ENCODE results near the gene SF3B3. TPM values are rescaled to one million over a fixed set of nuclear protein-coding genes. Genes with fewer than 3 reads are reported as not detected.

Gene SF3B3
- total and polyA plus RNA-seq, 10 of the 15 experiments (the other 5 are each of a cell fraction or from before 2014, with no cell fraction given), result 134 to 453 (median 215) TPM

DNA sequence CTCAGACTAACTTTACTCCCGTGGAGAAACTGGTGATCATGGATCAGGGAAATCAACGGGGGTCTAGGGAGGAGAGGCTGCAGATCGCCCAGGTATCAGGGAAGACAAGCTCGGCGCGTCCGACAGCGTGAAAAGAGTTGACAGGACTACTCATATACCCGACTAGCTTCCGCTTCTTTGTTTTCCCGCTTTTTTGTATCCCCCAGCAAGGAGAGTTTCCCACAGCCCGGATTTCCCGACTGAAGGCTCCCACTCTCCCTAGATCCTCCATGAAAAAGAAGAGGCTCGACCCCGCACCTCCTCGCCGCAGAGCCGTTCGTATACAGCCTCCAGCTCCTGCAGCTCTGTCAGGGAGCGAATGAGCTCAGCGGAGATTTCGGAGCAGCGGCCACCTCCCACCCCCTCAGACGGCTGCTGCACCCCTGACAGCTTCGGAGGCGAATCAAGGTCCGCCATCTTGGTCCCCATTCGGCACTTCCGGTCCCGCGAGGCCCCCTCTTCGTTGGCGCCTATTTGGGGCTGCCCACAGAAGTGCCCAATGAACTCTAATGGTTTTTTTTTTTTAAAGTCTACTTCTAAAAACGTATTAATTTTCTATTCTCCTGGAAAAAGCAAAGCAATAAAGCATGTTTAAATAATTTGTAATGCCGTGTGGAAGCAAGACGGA, 407 bp upstream of the SF3B3 start, which contains the start of gene COG4 (continued):
- TF ChIP-seq, protein P1, sequence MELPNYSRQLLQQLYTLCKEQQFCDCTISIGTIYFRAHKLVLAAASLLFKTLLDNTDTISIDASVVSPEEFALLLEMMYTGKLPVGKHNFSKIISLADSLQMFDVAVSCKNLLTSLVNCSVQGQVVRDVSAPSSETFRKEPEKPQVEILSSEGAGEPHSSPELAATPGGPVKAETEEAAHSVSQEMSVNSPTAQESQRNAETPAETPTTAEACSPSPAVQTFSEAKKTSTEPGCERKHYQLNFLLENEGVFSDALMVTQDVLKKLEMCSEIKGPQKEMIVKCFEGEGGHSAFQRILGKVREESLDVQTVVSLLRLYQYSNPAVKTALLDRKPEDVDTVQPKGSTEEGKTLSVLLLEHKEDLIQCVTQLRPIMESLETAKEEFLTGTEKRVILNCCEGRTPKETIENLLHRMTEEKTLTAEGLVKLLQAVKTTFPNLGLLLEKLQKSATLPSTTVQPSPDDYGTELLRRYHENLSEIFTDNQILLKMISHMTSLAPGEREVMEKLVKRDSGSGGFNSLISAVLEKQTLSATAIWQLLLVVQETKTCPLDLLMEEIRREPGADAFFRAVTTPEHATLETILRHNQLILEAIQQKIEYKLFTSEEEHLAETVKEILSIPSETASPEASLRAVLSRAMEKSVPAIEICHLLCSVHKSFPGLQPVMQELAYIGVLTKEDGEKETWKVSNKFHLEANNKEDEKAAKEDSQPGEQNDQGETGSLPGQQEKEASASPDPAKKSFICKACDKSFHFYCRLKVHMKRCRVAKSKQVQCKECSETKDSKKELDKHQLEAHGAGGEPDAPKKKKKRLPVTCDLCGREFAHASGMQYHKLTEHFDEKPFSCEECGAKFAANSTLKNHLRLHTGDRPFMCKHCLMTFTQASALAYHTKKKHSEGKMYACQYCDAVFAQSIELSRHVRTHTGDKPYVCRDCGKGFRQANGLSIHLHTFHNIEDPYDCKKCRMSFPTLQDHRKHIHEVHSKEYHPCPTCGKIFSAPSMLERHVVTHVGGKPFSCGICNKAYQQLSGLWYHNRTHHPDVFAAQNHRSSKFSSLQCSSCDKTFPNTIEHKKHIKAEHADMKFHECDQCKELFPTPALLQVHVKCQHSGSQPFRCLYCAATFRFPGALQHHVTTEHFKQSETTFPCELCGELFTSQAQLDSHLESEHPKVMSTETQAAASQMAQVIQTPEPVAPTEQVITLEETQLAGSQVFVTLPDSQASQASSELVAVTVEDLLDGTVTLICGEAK (IDR thresholded peaks at IDR 0.05; ENCODE audit: borderline replicate concordance), result peak; percentile 80; the same call in 1 of the 2 replicates
- TF ChIP-seq ZSCAN29 (IDR thresholded peaks at IDR 0.05) (no peak), PML (IDR thresholded peaks at IDR 0.05; ENCODE audit: low read length) (no peak), BMI1 (IDR thresholded peaks at IDR 0.05; ENCODE audit: borderline replicate concordance) (no peak), DPF2 (IDR thresholded peaks at IDR 0.05) (no peak), ESRRA (IDR thresholded peaks at IDR 0.05; ENCODE audit: low read length) (no peak), POU2F2 (IDR thresholded peaks at IDR 0.05; ENCODE audit: borderline replicate concordance, low read depth, low read length) (peak; percentile 46; the same call in 1 of the 3 replicates), CBX3 (IDR thresholded peaks at IDR 0.05; ENCODE audit: borderline replicate concordance, low read depth) (no peak), NR2F1 (conservative IDR thresholded peaks at IDR 0.05) (no peak), SUZ12 (IDR thresholded peaks at IDR 0.05; ENCODE audit: unreplicated experiment) (no peak), RCOR1 (conservative IDR thresholded peaks at IDR 0.05; ENCODE audit: low read depth, low read length) (no peak), MYC (IDR thresholded peaks at IDR 0.05; ENCODE audit: insufficient read depth, insufficient read length, insufficient replicate concordance, low read length, severe bottlenecking) (no peak), ATF7 (IDR thresholded peaks at IDR 0.05; ENCODE audit: low read depth) (0 out of 2 replicates have a peak, but pooled peaks have one; percentile 32), HDAC6 (IDR thresholded peaks at IDR 0.05; ENCODE audit: unreplicated experiment) (no peak), EED (IDR thresholded peaks at IDR 0.05; ENCODE audit: low read depth) (0 out of 2 replicates have a peak, but pooled peaks have one; percentile 27), IRF4 (IDR thresholded peaks at IDR 0.05; ENCODE audit: low read depth, low read length) (no peak), MEF2A (IDR thresholded peaks at IDR 0.05; ENCODE audit: insufficient read depth, low read depth, low read length) (0 out of 2 replicates have a peak, but pooled peaks have one; percentile 46), ZNF384 (IDR thresholded peaks at IDR 0.05; ENCODE audit: borderline replicate concordance, low read depth, low read length) (peak; percentile 99)
- TF ChIP-seq, protein P2, sequence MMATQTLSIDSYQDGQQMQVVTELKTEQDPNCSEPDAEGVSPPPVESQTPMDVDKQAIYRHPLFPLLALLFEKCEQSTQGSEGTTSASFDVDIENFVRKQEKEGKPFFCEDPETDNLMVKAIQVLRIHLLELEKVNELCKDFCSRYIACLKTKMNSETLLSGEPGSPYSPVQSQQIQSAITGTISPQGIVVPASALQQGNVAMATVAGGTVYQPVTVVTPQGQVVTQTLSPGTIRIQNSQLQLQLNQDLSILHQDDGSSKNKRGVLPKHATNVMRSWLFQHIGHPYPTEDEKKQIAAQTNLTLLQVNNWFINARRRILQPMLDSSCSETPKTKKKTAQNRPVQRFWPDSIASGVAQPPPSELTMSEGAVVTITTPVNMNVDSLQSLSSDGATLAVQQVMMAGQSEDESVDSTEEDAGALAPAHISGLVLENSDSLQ (IDR thresholded peaks at IDR 0.05), result peak; percentile 72
- TF ChIP-seq, protein P3, sequence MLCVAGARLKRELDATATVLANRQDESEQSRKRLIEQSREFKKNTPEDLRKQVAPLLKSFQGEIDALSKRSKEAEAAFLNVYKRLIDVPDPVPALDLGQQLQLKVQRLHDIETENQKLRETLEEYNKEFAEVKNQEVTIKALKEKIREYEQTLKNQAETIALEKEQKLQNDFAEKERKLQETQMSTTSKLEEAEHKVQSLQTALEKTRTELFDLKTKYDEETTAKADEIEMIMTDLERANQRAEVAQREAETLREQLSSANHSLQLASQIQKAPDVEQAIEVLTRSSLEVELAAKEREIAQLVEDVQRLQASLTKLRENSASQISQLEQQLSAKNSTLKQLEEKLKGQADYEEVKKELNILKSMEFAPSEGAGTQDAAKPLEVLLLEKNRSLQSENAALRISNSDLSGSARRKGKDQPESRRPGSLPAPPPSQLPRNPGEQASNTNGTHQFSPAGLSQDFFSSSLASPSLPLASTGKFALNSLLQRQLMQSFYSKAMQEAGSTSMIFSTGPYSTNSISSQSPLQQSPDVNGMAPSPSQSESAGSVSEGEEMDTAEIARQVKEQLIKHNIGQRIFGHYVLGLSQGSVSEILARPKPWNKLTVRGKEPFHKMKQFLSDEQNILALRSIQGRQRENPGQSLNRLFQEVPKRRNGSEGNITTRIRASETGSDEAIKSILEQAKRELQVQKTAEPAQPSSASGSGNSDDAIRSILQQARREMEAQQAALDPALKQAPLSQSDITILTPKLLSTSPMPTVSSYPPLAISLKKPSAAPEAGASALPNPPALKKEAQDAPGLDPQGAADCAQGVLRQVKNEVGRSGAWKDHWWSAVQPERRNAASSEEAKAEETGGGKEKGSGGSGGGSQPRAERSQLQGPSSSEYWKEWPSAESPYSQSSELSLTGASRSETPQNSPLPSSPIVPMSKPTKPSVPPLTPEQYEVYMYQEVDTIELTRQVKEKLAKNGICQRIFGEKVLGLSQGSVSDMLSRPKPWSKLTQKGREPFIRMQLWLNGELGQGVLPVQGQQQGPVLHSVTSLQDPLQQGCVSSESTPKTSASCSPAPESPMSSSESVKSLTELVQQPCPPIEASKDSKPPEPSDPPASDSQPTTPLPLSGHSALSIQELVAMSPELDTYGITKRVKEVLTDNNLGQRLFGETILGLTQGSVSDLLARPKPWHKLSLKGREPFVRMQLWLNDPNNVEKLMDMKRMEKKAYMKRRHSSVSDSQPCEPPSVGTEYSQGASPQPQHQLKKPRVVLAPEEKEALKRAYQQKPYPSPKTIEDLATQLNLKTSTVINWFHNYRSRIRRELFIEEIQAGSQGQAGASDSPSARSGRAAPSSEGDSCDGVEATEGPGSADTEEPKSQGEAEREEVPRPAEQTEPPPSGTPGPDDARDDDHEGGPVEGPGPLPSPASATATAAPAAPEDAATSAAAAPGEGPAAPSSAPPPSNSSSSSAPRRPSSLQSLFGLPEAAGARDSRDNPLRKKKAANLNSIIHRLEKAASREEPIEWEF (IDR thresholded peaks at IDR 0.05; ENCODE audit: insufficient replicate concordance, low read depth, low read length), result no peak

Data from GM12878 (cell line).